ENCODE measurements around the gene USH2A.

GRCh38 chr1:215605011-215605621 is 818.1 kb downstream of the USH2A start:
- TF ChIP-seq, protein P1, sequence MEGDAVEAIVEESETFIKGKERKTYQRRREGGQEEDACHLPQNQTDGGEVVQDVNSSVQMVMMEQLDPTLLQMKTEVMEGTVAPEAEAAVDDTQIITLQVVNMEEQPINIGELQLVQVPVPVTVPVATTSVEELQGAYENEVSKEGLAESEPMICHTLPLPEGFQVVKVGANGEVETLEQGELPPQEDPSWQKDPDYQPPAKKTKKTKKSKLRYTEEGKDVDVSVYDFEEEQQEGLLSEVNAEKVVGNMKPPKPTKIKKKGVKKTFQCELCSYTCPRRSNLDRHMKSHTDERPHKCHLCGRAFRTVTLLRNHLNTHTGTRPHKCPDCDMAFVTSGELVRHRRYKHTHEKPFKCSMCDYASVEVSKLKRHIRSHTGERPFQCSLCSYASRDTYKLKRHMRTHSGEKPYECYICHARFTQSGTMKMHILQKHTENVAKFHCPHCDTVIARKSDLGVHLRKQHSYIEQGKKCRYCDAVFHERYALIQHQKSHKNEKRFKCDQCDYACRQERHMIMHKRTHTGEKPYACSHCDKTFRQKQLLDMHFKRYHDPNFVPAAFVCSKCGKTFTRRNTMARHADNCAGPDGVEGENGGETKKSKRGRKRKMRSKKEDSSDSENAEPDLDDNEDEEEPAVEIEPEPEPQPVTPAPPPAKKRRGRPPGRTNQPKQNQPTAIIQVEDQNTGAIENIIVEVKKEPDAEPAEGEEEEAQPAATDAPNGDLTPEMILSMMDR (IDR thresholded peaks at IDR 0.05) = no peak
- no peak for TF ChIP-seq POLR2A (IDR thresholded peaks at IDR 0.05)
